ENCODE measurements around the gene TGFB1.

The TGFB1 gene

DNA sequence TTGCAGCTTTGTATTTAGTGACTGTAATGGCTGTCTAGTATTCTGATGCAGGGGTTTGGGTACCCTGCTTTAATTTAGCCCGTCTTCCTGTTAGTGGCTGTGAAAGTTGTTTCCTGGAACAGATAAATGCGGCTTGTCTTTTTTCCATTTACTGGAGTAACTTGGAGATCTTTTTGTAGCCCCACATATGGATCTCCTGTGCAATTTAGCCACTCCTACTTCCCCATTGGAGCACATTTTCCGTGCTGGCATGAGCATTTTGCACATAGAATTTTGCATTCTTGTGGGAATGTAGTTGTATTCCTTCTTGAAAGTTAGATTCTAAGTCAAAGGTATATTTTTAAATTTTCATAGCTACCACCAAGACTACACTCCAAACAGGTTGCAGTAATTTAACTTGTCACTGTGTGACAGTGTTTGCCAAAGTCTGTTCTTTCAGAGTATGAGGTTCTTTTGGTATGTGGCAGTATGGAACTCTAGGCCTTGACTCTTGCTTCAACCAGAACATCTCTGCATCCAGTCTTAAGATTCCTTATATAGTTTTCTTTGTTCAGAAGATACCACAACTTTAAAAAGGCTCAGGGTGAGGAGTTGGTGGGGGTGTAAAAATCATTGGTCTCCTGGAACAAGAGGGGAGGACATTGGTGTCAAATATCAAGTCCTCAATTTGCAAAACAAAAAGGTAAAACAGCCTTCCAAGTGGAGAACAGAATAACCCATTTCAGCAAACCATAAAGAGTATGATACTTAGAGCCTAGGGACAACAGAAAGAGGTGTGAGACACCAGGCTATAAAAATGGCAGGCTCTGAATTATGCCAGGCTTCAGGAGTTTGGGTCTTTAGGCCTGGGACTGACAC, 64.8 kb downstream of the TGFB1 start:
- intact Hi-C loops (cut with DNase I), result no loop called here
- DNase-seq, result no peak

All from posterior cingulate gyrus (tissue), 11 donors.